Retinal pigment epithelial cell (primary cell): Measurements from ENCODE around the gene NR5A2.

Experiments
- DNase-seq: peaks from one replicate; pipeline ENCODE4 v3.0.0-alpha.2; 2010; ENCODE audit warnings: low read depth
- H3K4me3 ChIP-seq: 2 replicates; pipeline ENCODE4 v1.5.1; 2011; ENCODE audit warnings: mild to moderate bottlenecking, low read length, control low read depth, moderate library complexity
- CTCF ChIP-seq: conservative IDR thresholded peaks from 2 replicates; pipeline ENCODE4 v1.5.1; 2011; ENCODE audit warnings: low read depth, low read length, control low read depth, inconsistent platforms

NR5A2 gene

DNA sequence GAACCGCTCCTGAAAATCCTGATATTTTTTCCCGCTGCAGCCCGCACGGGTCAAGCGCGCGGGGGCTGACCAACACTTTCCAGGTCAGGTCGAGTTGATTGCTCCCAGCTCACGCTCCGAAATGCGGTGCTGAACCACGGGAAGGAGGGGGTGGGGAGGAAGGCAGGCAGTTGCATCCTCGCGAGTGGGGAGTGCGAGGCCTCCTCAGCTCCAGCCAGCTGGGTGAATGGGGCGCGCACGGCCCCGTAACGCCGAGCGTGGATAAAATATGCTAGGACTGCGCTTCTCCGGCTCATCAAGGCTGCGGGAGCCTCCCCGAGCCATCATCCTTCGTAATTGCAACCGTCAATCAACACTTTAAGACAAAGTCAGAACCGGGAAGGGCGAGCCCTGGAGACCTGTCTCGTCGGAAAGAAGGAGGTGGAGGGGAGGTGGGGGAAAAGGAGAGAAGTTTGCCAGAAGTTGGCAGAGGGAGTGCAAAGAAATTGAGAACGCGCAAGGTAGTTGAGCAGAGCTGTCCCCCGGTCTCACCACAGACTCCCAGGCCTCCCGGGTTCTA lies 8.0 kb downstream of the NR5A2 start:
- H3K4me3 ChIP-seq: peak overlapping the region; percentile 32
- no peak for DNase-seq
- TF ChIP-seq CTCF: no peak

GRCh38 chr1:200035956-200036618 lies 8.6 kb downstream of the NR5A2 start:
- H3K4me3 ChIP-seq: no peak overlapping the region
- no peak for TF ChIP-seq CTCF
- DNase-seq: no peak

GRCh38 chr1:200036619-200037270 lies 9.2 kb downstream of the NR5A2 start:
- DNase-seq: no peak
- H3K4me3 ChIP-seq: no peak overlapping the region
- no peak for TF ChIP-seq CTCF

DNA sequence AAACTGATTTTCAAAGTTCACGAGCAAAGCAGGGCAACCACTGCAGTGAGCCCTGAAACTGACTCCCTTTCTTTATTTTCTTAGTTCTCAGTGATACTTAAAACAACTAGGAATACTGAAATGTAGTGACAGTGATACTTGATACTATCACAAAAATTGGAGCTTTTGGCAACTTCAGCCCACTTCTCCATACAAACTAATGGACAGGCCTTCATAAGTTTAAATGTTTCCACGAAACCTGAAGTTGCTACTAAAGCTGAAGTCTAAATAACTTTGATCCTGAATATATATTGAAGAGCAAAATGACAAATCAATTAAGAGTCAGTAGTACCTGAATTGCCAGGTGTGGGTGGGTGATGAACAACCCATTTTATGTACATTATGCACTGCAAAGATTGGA lies 10.0 kb downstream of the NR5A2 start:
- TF ChIP-seq CTCF: no peak
- no peak for DNase-seq
- no peak overlapping the region for H3K4me3 ChIP-seq

DNA sequence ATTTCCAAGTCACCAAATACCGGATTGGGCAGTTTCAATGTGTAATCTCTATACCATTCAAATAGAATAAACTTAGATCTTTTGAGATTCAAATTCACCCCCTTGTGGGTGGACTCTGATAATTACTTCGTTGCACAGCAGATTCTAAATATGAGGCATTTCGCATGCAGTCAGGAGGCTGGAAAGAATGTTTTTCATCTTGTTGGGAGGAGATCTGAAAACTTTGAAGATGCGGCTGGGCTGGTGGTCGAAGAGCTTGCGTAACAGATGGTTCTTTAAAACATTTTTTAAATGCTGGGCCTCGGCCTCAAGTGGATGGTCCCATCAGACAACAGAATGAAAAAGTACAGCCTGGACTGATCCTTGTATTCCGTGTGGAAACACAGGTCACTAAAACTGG lies 10.4 kb downstream of the NR5A2 start:
- no peak overlapping the region for H3K4me3 ChIP-seq
- no peak for TF ChIP-seq CTCF
- no peak for DNase-seq

GRCh38 chr1:200038325-200038980 lies 10.9 kb downstream of the NR5A2 start:
- peak overlapping the region; percentile 56 for H3K4me3 ChIP-seq
- DNase-seq: no peak
- TF ChIP-seq CTCF: no peak
